Mucosa of descending colon (tissue), 3 donors: Measurements from ENCODE around the gene PLEKHM2. TPM values are rescaled to one million over a fixed set of nuclear protein-coding genes. Genes with fewer than 3 reads are reported as not detected.

ENCODE experiments used
- ATAC-seq: fragments of 200-7000 bp; cut with Tn5 transposase; one replicate; pipeline ENCODE4 v1.9.1; 2020; ENCODE audit warnings: mild to moderate bottlenecking, moderate library complexity
- DNase-seq, 3 donors: peaks; one replicate each; pipeline ENCODE4 v3.0.0-alpha.2; 2020
- H3K36me3 ChIP-seq: fragments of 200-600 bp; one replicate; pipeline ENCODE4 v1.8.0; 2021; ENCODE audit warnings: low read depth, mild to moderate bottlenecking
- H3K4me1 ChIP-seq: fragments of 200-600 bp; one replicate; pipeline ENCODE4 v1.8.0; 2021; ENCODE audit warnings: low read depth, mild to moderate bottlenecking
- H3K4me3 ChIP-seq: fragments of 200-600 bp; one replicate; pipeline ENCODE4 v1.8.0; 2021; ENCODE audit warnings: mild to moderate bottlenecking
- H3K9me3 ChIP-seq: fragments of 200-600 bp; one replicate; pipeline ENCODE4 v1.8.0; 2021; ENCODE audit warnings: mild to moderate bottlenecking
- CTCF ChIP-seq: fragments of 200-600 bp; IDR thresholded peaks from one replicate; pipeline ENCODE4 v1.8.0; 2022; ENCODE audit warnings: antibody characterized with exemption, mild to moderate bottlenecking
- intact Hi-C, 2 donors: fragments of 100-400 bp; cut with DNase I in 1 of 2; cut with micrococcal nuclease in 1 of 2; formaldehyde crosslinking; loops; one replicate each; pipeline versions ENCODE4 v1.11.0 to v1.11.1; 2022; cut with DNase I, micrococcal nuclease
- total RNA-seq, 3 donors: library from RNA; stranded (reverse); fragmentation: NEBNext Ultra II Directional in 2 of 3; extraction: Animal tissue kit (Norgen Biotek cat#: 25700) in 2 of 3; gene quantifications; one replicate each; pipeline versions ENCODE4 v1.2.1 to v1.2.4, GENCODE V29; 2021 to 2023
- donor health status: DM: no; HTN: no; CAD: no; lungs with moderate emphysema.
- donor health status: DM: no; HTN: no; CAD: no.
- donor health status: DM: no; HTN: yes; CAD: no.

Gene PLEKHM2
- total RNA-seq, 3 donors from 2014 or later, result 32.2 to 57.3 (median 36.2) TPM

GRCh38 chr1:15728937-15729657 lies 45.0 kb downstream of the PLEKHM2 start:
- ATAC-seq (no peak), DNase-seq (no peak)
- no peak for TF ChIP-seq CTCF
- intact Hi-C loops, result no loop called here
- Histone ChIP-seq H3K4me3 (no peak overlapping the region), H3K36me3 (peaks cover 7% of the 10 kb centered on the region), H3K4me1 (no peaks in the 10 kb centered on the region), H3K9me3 (no peaks in the 10 kb centered on the region)

- H3K36me3 ChIP-seq, result peaks cover 7% of the 10 kb centered on the region
- H3K4me3 ChIP-seq, result no peak overlapping the region
- intact Hi-C loops, result no loop called here
- TF ChIP-seq CTCF, result no peak
- DNase-seq (no peak), ATAC-seq (no peak)
- H3K9me3 ChIP-seq, result no peaks in the 10 kb centered on the region
- peaks cover 5% of the 10 kb centered on the region for H3K4me1 ChIP-seq
Measured at GRCh38 chr1:15730423-15730822, 46.3 kb downstream of the PLEKHM2 start.

- TF ChIP-seq CTCF, result no peak
- Histone ChIP-seq H3K4me1 (peaks cover 10% of the 10 kb centered on the region), H3K4me3 (no peak overlapping the region), H3K36me3 (peaks cover 7% of the 10 kb centered on the region), H3K9me3 (no peaks in the 10 kb centered on the region)
- ATAC-seq (no peak), DNase-seq (no peak)
- intact Hi-C loops, result no loop called here
Measured at GRCh38 chr1:15730936-15731335, 46.8 kb downstream of the PLEKHM2 start.

GRCh38 chr1:15731735-15732685 lies 47.9 kb downstream of the PLEKHM2 start:
- DNase-seq, result no peak
- ATAC-seq, result no peak
- TF ChIP-seq CTCF, result no peak
- Histone ChIP-seq H3K4me3 (no peak overlapping the region), H3K4me1 (peaks cover 15% of the 10 kb centered on the region), H3K9me3 (no peaks in the 10 kb centered on the region), H3K36me3 (peaks cover 7% of the 10 kb centered on the region)
- intact Hi-C loops, result no loop called here

- Histone ChIP-seq H3K9me3 (no peaks in the 10 kb centered on the region), H3K4me1 (peaks cover 22% of the 10 kb centered on the region), H3K36me3 (no peaks in the 10 kb centered on the region), H3K4me3 (no peak overlapping the region)
- no peak for DNase-seq
- ATAC-seq, result no peak
- intact Hi-C loops, result no loop called here
- TF ChIP-seq CTCF, result no peak
Measured at GRCh38 chr1:15732686-15733081, 48.6 kb downstream of the PLEKHM2 start.
